Keratinocyte (primary cell): Measurements from ENCODE around the gene GRIN1. TPM values are rescaled to one million over a fixed set of nuclear protein-coding genes. Genes with fewer than 3 reads are reported as not detected.

Experiments used
- DNase-seq: peaks from one replicate; pipeline ENCODE4 v3.0.0-alpha.2; 2011; ENCODE audit warnings: low read depth, missing footprints, low spot score
- FAIRE-seq: peaks from 2 replicates; lab custom pipeline; 2011; peaks lifted over from hg19 to GRCh38; lab: Jason Lieb, UNC
- H2AFZ ChIP-seq: 2 replicates; pipeline ENCODE4 v1.6.0; 2012; ENCODE audit warnings: low read length, control low read depth, inconsistent platforms; ENCODE audit not compliant: control insufficient read depth
- H3K27ac ChIP-seq: 2 replicates; pipeline ENCODE4 v1.5.1; 2011; ENCODE audit warnings: low read length; ENCODE audit not compliant: control insufficient read depth, insufficient read depth
- H3K27me3 ChIP-seq: 3 replicates; pipeline ENCODE4 v1.6.0; 2011; ENCODE audit warnings: low read length; ENCODE audit not compliant: control insufficient read depth, insufficient read depth; ENCODE audit errors: extremely low read depth
- H3K36me3 ChIP-seq, 2 experiments: 2 replicates in 1 of 2; 3 replicates in 1 of 2; pipeline ENCODE4 v1.5.1; 2011; ENCODE audit warnings: low read length in 2 of 2, mild to moderate bottlenecking in 1 of 2; ENCODE audit not compliant: control insufficient read depth in 2 of 2, insufficient read depth in 2 of 2; ENCODE audit errors: extremely low read depth in 1 of 2
- H3K4me1 ChIP-seq: 3 replicates; pipeline ENCODE4 v1.5.1; 2011; ENCODE audit warnings: low read length; ENCODE audit not compliant: control insufficient read depth, insufficient read depth; ENCODE audit errors: extremely low read depth
- H3K4me2 ChIP-seq: 3 replicates; pipeline ENCODE4 v1.6.0; 2011; ENCODE audit warnings: low read depth, low read length; ENCODE audit not compliant: control insufficient read depth, insufficient read depth; ENCODE audit errors: extremely low read depth
- H3K4me3 ChIP-seq, 3 experiments: fragments of 200-600 bp in 1 of 3; sonication (generic) in 1 of 3; 2 replicates in 2 of 3; 3 replicates in 1 of 3; pipeline ENCODE4 v1.5.1; 2011 to 2016; ENCODE audit warnings: low read length in 3 of 3, mild to moderate bottlenecking in 3 of 3, control low read depth in 2 of 3, inconsistent platforms in 1 of 3, low read depth in 1 of 3, mixed read lengths in 1 of 3, mixed run types in 1 of 3, moderate library complexity in 1 of 3; ENCODE audit not compliant: control insufficient read depth in 2 of 3, insufficient read depth in 2 of 3; ENCODE audit errors: extremely low read depth in 1 of 3
- H3K79me2 ChIP-seq: 2 replicates; pipeline ENCODE4 v1.6.0; 2012; ENCODE audit warnings: low read length; ENCODE audit not compliant: control insufficient read depth, insufficient read depth
- H3K9ac ChIP-seq: 3 replicates; pipeline ENCODE4 v1.6.0; 2011; ENCODE audit warnings: low read length; ENCODE audit not compliant: control insufficient read depth, insufficient read depth; ENCODE audit errors: extremely low read depth
- H3K9me1 ChIP-seq: 3 replicates; pipeline ENCODE4 v1.6.0; 2011; ENCODE audit warnings: low read length; ENCODE audit not compliant: control insufficient read depth, insufficient read depth; ENCODE audit errors: extremely low read depth
- H3K9me3 ChIP-seq: 2 replicates; pipeline ENCODE4 v1.5.1; 2012; ENCODE audit warnings: low read depth, low read length; ENCODE audit not compliant: control insufficient read depth
- H4K20me1 ChIP-seq: 3 replicates; pipeline ENCODE4 v1.6.0; 2011; ENCODE audit warnings: low read length; ENCODE audit not compliant: control insufficient read depth, insufficient read depth; ENCODE audit errors: extremely low read depth
- CTCF ChIP-seq, 3 experiments: IDR thresholded peaks in 1 of 3; conservative IDR thresholded peaks in 1 of 3; optimal IDR thresholded peaks in 1 of 3; 2 replicates in 2 of 3; 3 replicates in 1 of 3; pipeline versions ENCODE3 to v1.5.1; 2011; ENCODE audit warnings: low read length in 3 of 3, mild to moderate bottlenecking in 3 of 3, moderate library complexity in 2 of 3, control low read depth in 1 of 3, inconsistent platforms in 1 of 3; ENCODE audit not compliant: insufficient read depth in 2 of 3; ENCODE audit errors: extremely low read depth in 1 of 3
- EZH2 ChIP-seq: IDR thresholded peaks from one replicate; pipeline ENCODE4 v1.6.1; 2012; ENCODE audit warnings: inconsistent platforms, mild to moderate bottlenecking, low read length, moderate library complexity
- dilution Hi-C: fragments of 300-500 bp; cut with MboI; formaldehyde crosslinking; loops from one replicate; pipeline ENCODE4 v1.7.0; 2020; ENCODE audit warnings: low sequenced_read_pairs; ENCODE audit not compliant: extremely low pct_ligation_motif_present
- polyA plus RNA-seq, 5 experiments: library from polyadenylated mRNA; depleted of rRNA in 3 of 5; stranded (reverse) in 3 of 5; stranded (forward) in 1 of 5; unstranded in 1 of 5; fragments of >200 nt; gene quantifications; 1 replicate in 1 of 5; 2 replicates in 3 of 5; 3 replicates in 1 of 5; pipeline versions ENCODE4 v1.2.1 to v1.2.3, GENCODE V29; 2011 to 2012; ENCODE audit warnings: missing spikeins in 2 of 5, low read depth in 1 of 5, low replicate concordance in 1 of 5

The GRIN1 gene
- polyA plus RNA-seq, 1 donor (not counting 4 experiments of a cell fraction or from before 2014, with no cell fraction given), result 0.03 TPM

GRCh38 chr9:137173796-137174664 lies 35.1 kb downstream of the GRIN1 start:
- peak; percentile 65 for TF ChIP-seq EZH2
- TF ChIP-seq CTCF (optimal IDR thresholded peaks at IDR 0.05 in 1 of 3, IDR thresholded peaks at IDR 0.05 in 1 of 3, conservative IDR thresholded peaks at IDR 0.05 in 1 of 3; ENCODE audit: extremely low read depth in 1 of 3, insufficient read depth in 2 of 3, low read length in 3 of 3), result no peak
- dilution Hi-C loops, result no loop called here
- H3K27me3 ChIP-seq, result peaks cover 63% of the 10 kb centered on the region
- FAIRE-seq (no peak), DNase-seq (no peak)
- H3K79me2 ChIP-seq, result no peaks in the 10 kb centered on the region
- H3K9me1 ChIP-seq, result no peaks in the 10 kb centered on the region
- H4K20me1 ChIP-seq, result peaks cover 14% of the 10 kb centered on the region
- H3K9ac ChIP-seq, result no peak overlapping the region
- no peaks in the 10 kb centered on the region for H3K9me3 ChIP-seq
- H3K27ac ChIP-seq, result no peak overlapping the region
- H3K4me2 ChIP-seq, result no peak overlapping the region
- H3K4me1 ChIP-seq, result no peaks in the 10 kb centered on the region
- no peak overlapping the region for H2AFZ ChIP-seq
- no peak overlapping the region for H3K4me3 ChIP-seq
- H3K36me3 ChIP-seq, result no peaks in the 10 kb centered on the region

GRCh38 chr9:137174722-137175293 lies 35.9 kb downstream of the GRIN1 start:
- dilution Hi-C loops, result no loop called here
- TF ChIP-seq EZH2 (no peak), CTCF (optimal IDR thresholded peaks at IDR 0.05 in 1 of 3, IDR thresholded peaks at IDR 0.05 in 1 of 3, conservative IDR thresholded peaks at IDR 0.05 in 1 of 3; ENCODE audit: extremely low read depth in 1 of 3, insufficient read depth in 2 of 3, low read length in 3 of 3) (peak in 1 of 3 experiments; percentile 14)
- H3K9me1 ChIP-seq, result no peaks in the 10 kb centered on the region
- H3K9me3 ChIP-seq, result no peaks in the 10 kb centered on the region
- DNase-seq, result no peak
- peaks cover 55% of the 10 kb centered on the region for H3K27me3 ChIP-seq
- H3K4me1 ChIP-seq, result no peaks in the 10 kb centered on the region
- no peak overlapping the region for H3K4me3 ChIP-seq
- no peak overlapping the region for H3K9ac ChIP-seq
- no peaks in the 10 kb centered on the region for H3K36me3 ChIP-seq
- H2AFZ ChIP-seq, result no peak overlapping the region
- no peak overlapping the region for H3K4me2 ChIP-seq
- no peak overlapping the region for H3K27ac ChIP-seq
- no peak for FAIRE-seq
- peaks cover 14% of the 10 kb centered on the region for H4K20me1 ChIP-seq
- H3K79me2 ChIP-seq, result no peaks in the 10 kb centered on the region
